HG03354 (cell line): ENCODE data around the gene TINAGL1.

ENCODE experiments used
- ATAC-seq: cut with Tn5 transposase; IDR thresholded peaks from one replicate; pipeline ENCODE4 v1.9.1; 2021; ENCODE audit warnings: mild to moderate bottlenecking; ENCODE audit not compliant: unreplicated experiment, poor library complexity, severe bottlenecking

The TINAGL1 gene

GRCh38 chr1:31621847-31622730 lies 45.8 kb downstream of the TINAGL1 start:
- ATAC-seq = no peak

DNA sequence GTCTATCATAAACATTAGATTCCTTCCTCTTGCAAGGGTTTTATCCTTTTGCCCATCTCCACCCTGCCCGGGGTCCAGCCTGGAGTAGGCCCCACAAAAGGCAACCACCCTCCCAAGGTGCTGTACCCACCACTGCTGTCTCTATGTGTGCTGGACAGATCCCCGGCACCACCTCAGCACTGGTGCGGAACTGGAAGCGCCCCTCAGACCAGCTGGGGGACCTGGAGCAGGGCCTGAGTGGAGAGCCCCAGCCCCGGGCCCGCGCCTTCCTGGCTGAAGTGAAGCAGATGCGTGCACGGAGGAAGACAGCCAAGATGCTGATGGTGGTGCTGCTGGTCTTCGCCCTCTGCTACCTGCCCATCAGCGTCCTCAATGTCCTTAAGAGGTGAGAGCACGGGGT lies 47.0 kb downstream of the TINAGL1 start:
- no peak for ATAC-seq

GRCh38 chr1:31624309-31624708 lies 48.0 kb downstream of the TINAGL1 start:
- no peak for ATAC-seq

DNA sequence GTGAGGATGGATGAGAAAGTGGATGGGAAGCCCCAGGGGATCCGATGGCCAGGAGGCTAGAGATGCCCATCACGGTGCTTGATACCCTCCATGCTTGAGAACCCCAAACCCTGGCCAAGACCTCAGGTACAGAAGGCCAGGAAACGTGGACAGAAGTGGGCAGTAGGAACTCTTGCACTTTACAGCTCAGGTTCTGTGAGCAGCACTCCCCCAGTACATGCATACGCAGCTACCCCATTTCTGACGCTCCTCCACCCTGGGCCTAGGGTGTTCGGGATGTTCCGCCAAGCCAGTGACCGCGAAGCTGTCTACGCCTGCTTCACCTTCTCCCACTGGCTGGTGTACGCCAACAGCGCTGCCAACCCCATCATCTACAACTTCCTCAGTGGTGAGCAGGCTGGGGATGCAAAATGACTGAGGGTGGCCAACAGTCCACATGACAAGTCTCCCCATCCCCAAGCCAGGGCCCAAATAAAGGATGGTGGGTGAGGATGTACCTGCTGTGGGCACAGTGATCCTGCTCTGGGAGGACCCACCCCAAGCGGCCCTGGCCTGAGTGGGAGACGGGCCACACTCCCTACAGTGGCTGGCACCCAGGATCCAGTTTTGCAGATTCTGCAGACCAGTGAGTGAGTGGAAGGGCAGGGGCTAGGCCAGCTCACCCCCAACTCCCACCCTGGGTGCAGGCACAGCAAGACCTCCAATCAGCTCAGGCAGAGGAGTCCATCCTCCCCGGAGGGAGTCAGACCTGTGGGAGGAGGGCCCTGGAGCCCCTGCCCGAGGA lies 48.6 kb downstream of the TINAGL1 start:
- no peak for ATAC-seq

DNA sequence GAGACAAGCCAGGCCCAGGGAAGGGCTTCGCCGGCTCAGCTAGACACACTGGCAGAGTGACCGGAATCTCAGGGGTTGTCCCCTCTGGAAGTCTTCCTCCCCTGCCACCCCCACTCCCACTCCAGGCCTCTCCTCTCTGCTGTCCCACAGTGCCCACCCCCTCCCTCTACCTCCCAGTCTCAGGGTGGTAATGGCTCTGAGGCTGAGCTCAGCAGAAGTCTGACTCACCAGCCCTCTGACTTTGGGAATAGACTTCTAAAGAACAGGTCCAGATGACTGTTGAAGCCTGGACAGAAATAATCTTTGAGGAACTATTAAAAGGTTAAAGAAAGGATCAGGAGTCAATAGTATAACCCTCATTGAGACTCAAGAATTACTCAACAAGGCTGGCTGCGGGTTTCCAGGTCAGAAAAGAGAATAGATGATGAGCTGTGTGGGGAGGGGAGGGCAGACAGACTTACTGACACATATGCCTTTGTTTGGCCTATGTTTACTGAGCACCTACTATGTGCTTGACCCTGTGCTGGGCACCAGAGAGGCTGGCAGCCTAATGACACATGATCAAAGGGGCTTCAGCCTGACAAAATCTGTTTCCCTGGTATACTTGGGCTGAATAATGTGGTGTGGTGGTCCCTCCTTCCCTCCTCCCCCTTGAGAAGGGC lies 49.4 kb downstream of the TINAGL1 start:
- no peak for ATAC-seq

GRCh38 chr1:31626223-31627207 lies 50.2 kb downstream of the TINAGL1 start:
- ATAC-seq = no peak

GRCh38 chr1:31627301-31627929 lies 51.1 kb downstream of the TINAGL1 start:
- ATAC-seq = no peak

GRCh38 chr1:31627930-31628559 lies 51.7 kb downstream of the TINAGL1 start:
- ATAC-seq = no peak

DNA sequence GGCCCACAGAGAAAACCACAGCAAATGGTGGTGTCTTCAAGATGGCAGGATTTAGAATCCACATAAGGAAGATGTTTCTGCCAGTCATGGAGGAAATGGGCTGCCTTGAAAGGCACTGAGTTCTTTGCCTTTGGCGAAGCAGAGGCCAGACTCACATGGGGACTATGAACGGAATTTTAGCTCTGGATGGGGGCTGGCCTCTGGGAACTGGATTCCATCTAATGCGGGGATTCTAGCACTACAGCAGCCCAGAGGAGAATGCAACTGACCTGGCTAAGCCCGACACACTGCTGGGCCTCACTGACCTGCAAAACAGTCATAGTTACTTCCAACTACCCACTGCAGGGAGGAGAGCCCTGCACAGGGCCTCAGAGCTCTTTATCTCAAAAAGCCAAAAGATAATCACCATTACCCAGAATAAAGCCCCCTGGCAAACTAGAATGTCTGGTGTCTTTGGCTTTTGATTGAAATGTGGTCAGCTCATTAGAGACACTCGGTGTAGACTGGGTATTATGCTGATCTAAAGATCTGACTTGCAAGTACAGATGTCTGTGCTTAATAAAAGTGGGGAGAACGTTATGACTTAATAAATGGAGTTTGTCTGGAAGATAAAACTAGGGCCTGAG lies 52.7 kb downstream of the TINAGL1 start:
- no peak for ATAC-seq

DNA sequence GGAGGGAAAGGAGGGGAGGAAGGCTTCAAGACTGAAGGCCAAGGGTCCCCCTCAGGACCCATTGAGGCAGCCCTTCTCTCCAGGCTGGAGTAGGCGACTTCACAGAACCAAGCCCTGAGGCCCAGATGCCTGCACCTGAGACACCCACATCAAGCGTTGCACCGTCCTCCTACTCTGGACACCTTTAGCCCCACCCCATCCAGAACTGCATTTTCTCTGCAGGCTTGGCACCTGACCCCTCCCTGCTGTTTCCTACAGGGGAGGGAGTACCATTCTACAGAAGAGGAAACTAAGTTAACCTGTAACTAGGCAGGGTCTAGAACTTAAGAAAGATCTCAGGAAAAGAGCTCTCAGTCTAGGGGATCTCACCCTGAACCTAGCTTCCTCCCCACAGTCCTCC lies 56.3 kb downstream of the TINAGL1 start:
- ATAC-seq = no peak

DNA sequence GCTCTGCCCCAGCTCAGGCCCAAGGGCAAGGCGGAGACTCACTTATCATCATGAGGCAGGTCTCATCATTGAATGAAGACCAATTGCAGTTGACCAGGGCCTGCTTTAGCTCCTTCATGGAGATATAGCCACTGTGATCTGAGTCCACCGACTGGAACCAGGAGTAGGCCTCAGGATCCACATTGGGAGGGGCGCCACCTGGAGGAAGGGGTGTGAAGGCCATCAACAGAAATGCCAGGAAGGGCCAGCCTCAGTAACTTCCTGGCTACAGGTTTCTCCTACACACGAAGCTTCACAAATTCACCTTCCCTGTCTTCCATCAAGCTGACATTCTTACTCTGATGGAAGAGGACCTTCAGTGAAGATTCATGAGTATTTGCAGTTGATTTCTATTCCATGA lies 56.8 kb downstream of the TINAGL1 start:
- ATAC-seq = no peak
